H9 (cell line): ENCODE measurements around the gene GCH1. TPM values are rescaled to one million over a fixed set of nuclear protein-coding genes. Genes with fewer than 3 reads are reported as not detected.

ENCODE experiments used
- DNase-seq: peaks from one replicate; pipeline ENCODE4 v3.0.0-alpha.2; 2017
- H2AFZ ChIP-seq: one replicate; pipeline ENCODE4 v1.6.1; 2013; ENCODE audit warnings: mild to moderate bottlenecking, low read length, control low read depth, moderate library complexity
- H2AK5ac ChIP-seq: 2 replicates; pipeline ENCODE4 v1.6.1; 2013; ENCODE audit warnings: low read length, control low read depth, mixed read lengths; ENCODE audit not compliant: insufficient read length
- H2BK120ac ChIP-seq: one replicate; pipeline ENCODE4 v1.6.1; 2013; ENCODE audit warnings: low read depth, mild to moderate bottlenecking, low read length, control low read depth, inconsistent platforms; ENCODE audit not compliant: poor library complexity, severe bottlenecking
- H2BK12ac ChIP-seq: 2 replicates; pipeline ENCODE4 v1.6.1; 2013; ENCODE audit warnings: low read length, control low read depth, mixed read lengths, low read depth; ENCODE audit not compliant: insufficient read length
- H2BK15ac ChIP-seq: 2 replicates; pipeline ENCODE4 v1.6.1; 2013; ENCODE audit warnings: low read depth, low read length, control low read depth
- H2BK20ac ChIP-seq: one replicate; pipeline ENCODE4 v1.6.1; 2013; ENCODE audit warnings: low read depth, mild to moderate bottlenecking, low read length, control low read depth, inconsistent platforms; ENCODE audit not compliant: poor library complexity, severe bottlenecking
- H2BK5ac ChIP-seq: 2 replicates; pipeline ENCODE4 v1.6.1; 2013; ENCODE audit warnings: low read length, control low read depth, mixed read lengths; ENCODE audit not compliant: insufficient read length
- H3K14ac ChIP-seq: 2 replicates; pipeline ENCODE4 v1.6.1; 2013; ENCODE audit warnings: low read length, control low read depth; ENCODE audit not compliant: insufficient read depth
- H3K18ac ChIP-seq: 2 replicates; pipeline ENCODE4 v1.6.1; 2013; ENCODE audit warnings: low read depth, mild to moderate bottlenecking, mixed read lengths, low read length, control low read depth; ENCODE audit not compliant: insufficient read length
- H3K23ac ChIP-seq: 2 replicates; pipeline ENCODE4 v1.6.1; 2013; ENCODE audit warnings: low read length, control low read depth, mixed read lengths, low read depth; ENCODE audit not compliant: insufficient read length
- H3K23me2 ChIP-seq: 2 replicates; pipeline ENCODE4 v1.6.1; 2013; ENCODE audit warnings: low read depth, mild to moderate bottlenecking, mixed read lengths, low read length, control low read depth; ENCODE audit not compliant: insufficient read length, poor library complexity, severe bottlenecking
- H3K27ac ChIP-seq: 2 replicates; pipeline ENCODE4 v1.5.1; 2013; ENCODE audit warnings: low read length, control low read depth, mixed read lengths, low read depth; ENCODE audit not compliant: insufficient read length
- H3K27me3 ChIP-seq: 2 replicates; pipeline ENCODE4 v1.6.1; 2013; ENCODE audit warnings: low read length, control low read depth, inconsistent platforms; ENCODE audit not compliant: insufficient read depth
- H3K4ac ChIP-seq: 2 replicates; pipeline ENCODE4 v1.6.1; 2013; ENCODE audit warnings: low read depth, mild to moderate bottlenecking, control low read depth, inconsistent platforms, low read length, moderate library complexity
- H3K4me1 ChIP-seq: 2 replicates; pipeline ENCODE4 v1.6.1; 2013; ENCODE audit warnings: low read length, control low read depth, inconsistent platforms; ENCODE audit not compliant: insufficient read depth
- H3K4me2 ChIP-seq: 2 replicates; pipeline ENCODE4 v1.6.1; 2013; ENCODE audit warnings: low read length, control low read depth, mixed read lengths; ENCODE audit not compliant: insufficient read length, insufficient read depth
- H3K56ac ChIP-seq: 2 replicates; pipeline ENCODE4 v1.6.1; 2013; ENCODE audit warnings: low read depth, mild to moderate bottlenecking, mixed read lengths, low read length, control low read depth; ENCODE audit not compliant: insufficient read length
- H3K79me1 ChIP-seq: 2 replicates; pipeline ENCODE4 v1.6.1; 2013; ENCODE audit warnings: low read depth, mild to moderate bottlenecking, moderate library complexity, low read length, control low read depth, inconsistent platforms; ENCODE audit not compliant: insufficient read depth, poor library complexity, severe bottlenecking
- H3K79me2 ChIP-seq: 2 replicates; pipeline ENCODE4 v1.6.1; 2013; ENCODE audit warnings: low read length, control low read depth, inconsistent platforms; ENCODE audit not compliant: insufficient read depth
- H3K9ac ChIP-seq: 2 replicates; pipeline ENCODE4 v1.6.1; 2013; ENCODE audit warnings: low read length, control low read depth, mixed read lengths; ENCODE audit not compliant: insufficient read length; ENCODE audit errors: extremely low read depth
- H3K9me3 ChIP-seq: one replicate; pipeline ENCODE4 v1.6.1; 2013; ENCODE audit warnings: low read depth, low read length, inconsistent platforms; ENCODE audit not compliant: control insufficient read depth
- H3T11ph ChIP-seq: one replicate; pipeline ENCODE4 v1.6.1; 2013; ENCODE audit warnings: mild to moderate bottlenecking, low read length, control low read depth, inconsistent platforms
- H4K20me1 ChIP-seq: one replicate; pipeline ENCODE4 v1.6.1; 2013; ENCODE audit not compliant: control insufficient read depth, insufficient read length, insufficient read depth
- H4K5ac ChIP-seq: 2 replicates; pipeline ENCODE4 v1.6.1; 2013; ENCODE audit warnings: low read depth, mild to moderate bottlenecking, mixed read lengths, low read length, control low read depth; ENCODE audit not compliant: insufficient read length
- H4K8ac ChIP-seq: replicated peaks from 2 replicates; pipeline ENCODE4 v1.6.1; 2013; ENCODE audit warnings: low read length, control low read depth, mixed read lengths, low read depth; ENCODE audit not compliant: insufficient read length
- H4K91ac ChIP-seq: 2 replicates; pipeline ENCODE4 v1.6.1; 2013; ENCODE audit warnings: low read depth, mild to moderate bottlenecking, moderate library complexity, mixed read lengths, low read length, control low read depth; ENCODE audit not compliant: insufficient read length
- H3K27ac Mint-ChIP-seq, 3 experiments: 2 replicates in 2 of 3; 3 replicates in 1 of 3; pipeline ENCODE4 v1.8.0; 2020 to 2021; ENCODE audit warnings: mixed read lengths in 3 of 3, mild to moderate bottlenecking in 1 of 3, moderate library complexity in 1 of 3
- H3K27me3 Mint-ChIP-seq: 2 replicates; pipeline ENCODE4 v1.8.0; 2021; ENCODE audit warnings: low read depth, mild to moderate bottlenecking, moderate library complexity, mixed read lengths
- H3K36me3 Mint-ChIP-seq, 3 experiments: 2 replicates in 2 of 3; 3 replicates in 1 of 3; pipeline ENCODE4 v1.8.0; 2020 to 2021; ENCODE audit warnings: low read depth in 3 of 3, mixed read lengths in 3 of 3; ENCODE audit not compliant: insufficient read depth in 1 of 3
- H3K4me1 Mint-ChIP-seq, 2 experiments: 2 replicates each; pipeline ENCODE4 v1.8.0; 2020; ENCODE audit warnings: mixed read lengths in 2 of 2
- H3K4me3 Mint-ChIP-seq, 2 experiments: 2 replicates in 1 of 2; 3 replicates in 1 of 2; pipeline ENCODE4 v1.8.0; 2020 to 2021; ENCODE audit warnings: mild to moderate bottlenecking in 2 of 2, mixed read lengths in 2 of 2, moderate library complexity in 1 of 2
- H3K9me3 Mint-ChIP-seq, 2 experiments: 2 replicates in 1 of 2; 3 replicates in 1 of 2; pipeline ENCODE4 v1.8.0; 2020; ENCODE audit warnings: mild to moderate bottlenecking in 2 of 2, mixed read lengths in 2 of 2, moderate library complexity in 1 of 2
- WGBS: extraction: QIAGEN DNeasy Blood & Tissue Kit; methylation state at CpG from one replicate; pipeline ENCODE4 v1.1.7; 2013; ENCODE audit warnings: missing lambda C conversion rate, low lambda C conversion rate, mixed read lengths; ENCODE audit not compliant: insufficient read length; ENCODE audit errors: extremely low coverage; 5-methylcytosine and 5-hydroxymethylcytosine counted together
- total RNA-seq: library from RNA; stranded (reverse); gene quantifications from 2 replicates; pipeline ENCODE4 v1.2.1, GENCODE V29; 2021
- TF ChIP-seq, protein P1 (sequence below): fragments of 200-600 bp; sonication (generic); conservative IDR thresholded peaks from 3 replicates; pipeline ENCODE4 v1.8.0; 2021; ENCODE audit warnings: antibody characterized with exemption, mild to moderate bottlenecking

Gene GCH1
- total RNA-seq, 1 experiment from 2014 or later, result 7.7 TPM

DNA sequence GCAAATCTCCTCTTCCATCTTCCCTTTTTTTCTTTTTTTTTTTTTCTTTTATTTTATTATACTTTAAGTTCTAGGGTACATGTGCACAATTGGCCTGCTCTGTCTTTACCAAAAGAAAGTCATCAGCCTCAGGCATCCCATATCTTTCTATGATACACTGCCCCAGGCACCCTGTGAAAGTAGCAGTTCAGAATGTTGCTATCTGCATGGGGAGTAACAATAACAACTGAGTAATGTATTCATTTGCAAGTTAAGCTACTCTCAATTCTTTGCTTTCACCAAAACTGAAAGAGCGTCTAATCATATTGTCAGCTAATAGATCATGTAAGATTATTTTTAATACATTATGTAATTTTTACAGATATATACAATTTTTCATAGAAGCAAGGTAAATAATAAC is 13.5 kb upstream of the GCH1 start:
- no peak overlapping the region for H3K9ac ChIP-seq
- no peak overlapping the region for H2BK5ac ChIP-seq
- Mint-ChIP-seq H3K4me3 (no peak overlapping the region), H3K27ac (no peak overlapping the region), H3K9me3 (no peaks in the 10 kb centered on the region), H3K27me3 (no peaks in the 10 kb centered on the region; the same call in 1 of the 2 replicates), H3K36me3 (no peaks in the 10 kb centered on the region), H3K4me1 (no peaks in the 10 kb centered on the region)
- H3K56ac ChIP-seq, result no peak overlapping the region
- H3K9me3 ChIP-seq, result no peaks in the 10 kb centered on the region
- H2BK20ac ChIP-seq, result no peak overlapping the region
- WGBS, result no CpG with 5 or more reads among the region's 1 CpG
- H4K20me1 ChIP-seq, result no peaks in the 10 kb centered on the region
- no peaks in the 10 kb centered on the region for H3K79me1 ChIP-seq
- no peak overlapping the region for H3K4ac ChIP-seq
- no peak overlapping the region for H2BK15ac ChIP-seq
- no peak overlapping the region for H2BK120ac ChIP-seq
- H2BK12ac ChIP-seq, result no peak overlapping the region
- H3K23me2 ChIP-seq, result no peaks in the 10 kb centered on the region
- TF ChIP-seq, protein P1, sequence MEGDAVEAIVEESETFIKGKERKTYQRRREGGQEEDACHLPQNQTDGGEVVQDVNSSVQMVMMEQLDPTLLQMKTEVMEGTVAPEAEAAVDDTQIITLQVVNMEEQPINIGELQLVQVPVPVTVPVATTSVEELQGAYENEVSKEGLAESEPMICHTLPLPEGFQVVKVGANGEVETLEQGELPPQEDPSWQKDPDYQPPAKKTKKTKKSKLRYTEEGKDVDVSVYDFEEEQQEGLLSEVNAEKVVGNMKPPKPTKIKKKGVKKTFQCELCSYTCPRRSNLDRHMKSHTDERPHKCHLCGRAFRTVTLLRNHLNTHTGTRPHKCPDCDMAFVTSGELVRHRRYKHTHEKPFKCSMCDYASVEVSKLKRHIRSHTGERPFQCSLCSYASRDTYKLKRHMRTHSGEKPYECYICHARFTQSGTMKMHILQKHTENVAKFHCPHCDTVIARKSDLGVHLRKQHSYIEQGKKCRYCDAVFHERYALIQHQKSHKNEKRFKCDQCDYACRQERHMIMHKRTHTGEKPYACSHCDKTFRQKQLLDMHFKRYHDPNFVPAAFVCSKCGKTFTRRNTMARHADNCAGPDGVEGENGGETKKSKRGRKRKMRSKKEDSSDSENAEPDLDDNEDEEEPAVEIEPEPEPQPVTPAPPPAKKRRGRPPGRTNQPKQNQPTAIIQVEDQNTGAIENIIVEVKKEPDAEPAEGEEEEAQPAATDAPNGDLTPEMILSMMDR, result no peak
- H4K91ac ChIP-seq, result no peak overlapping the region
- no peak overlapping the region for H4K8ac ChIP-seq
- H3K18ac ChIP-seq, result no peak overlapping the region
- H3K4me1 ChIP-seq, result no peaks in the 10 kb centered on the region
- no peaks in the 10 kb centered on the region for H3K27me3 ChIP-seq
- H3K14ac ChIP-seq, result no peak overlapping the region
- DNase-seq, result no peak
- H4K5ac ChIP-seq, result no peak overlapping the region
- no peak overlapping the region for H3K4me2 ChIP-seq
- no peak overlapping the region for H3K23ac ChIP-seq
- no peak overlapping the region for H2AFZ ChIP-seq
- no peak overlapping the region for H3K27ac ChIP-seq
- no peak overlapping the region for H2AK5ac ChIP-seq
- H3T11ph ChIP-seq, result no peak overlapping the region
- no peaks in the 10 kb centered on the region for H3K79me2 ChIP-seq
